IMR-90 (cell line): ENCODE data around the gene KCNH2. TPM values are rescaled to one million over a fixed set of nuclear protein-coding genes. Genes with fewer than 3 reads are reported as not detected.
A peak's percentile ranks its signal among the peaks of the same experiment; 100 is the strongest.

Experiments
- ATAC-seq: fragments of 200-7000 bp; cut with Tn5 transposase; 2 replicates; pipeline ENCODE4 v1.9.1; 2020; ENCODE audit warnings: low read depth, mild to moderate bottlenecking, moderate library complexity
- BruUV-seq: library from RNA; stranded (reverse); fragments of 400-500 nt; replicated peaks from 2 replicates; lab custom pipeline; 2021; lab: Mats Ljungman, UMichigan
- CTCF ChIA-PET: fragments of 300-600 bp; formaldehyde crosslinking; extraction: SDS; loops from one replicate; lab custom pipeline; 2021; ENCODE audit warnings: antibody characterized with exemption; lab: Yijun Ruan, JAX
- POLR2A ChIA-PET: fragments of 300-600 bp; sonication (Branson Sonifier 250); formaldehyde crosslinking; loops from one replicate; lab custom pipeline; 2022; ENCODE audit warnings: antibody characterized with exemption; ENCODE audit not compliant: unreplicated experiment; lab: Charles Lee
- DNase-seq: peaks from one replicate; pipeline ENCODE4 v3.0.0; 2013
- H2AFZ ChIP-seq: replicated peaks from 2 replicates; pipeline ENCODE3; 2013; ENCODE audit warnings: low read length, mild to moderate bottlenecking; ENCODE audit not compliant: poor library complexity
- H2AK5ac ChIP-seq: 2 replicates; pipeline ENCODE4 v1.6.1; 2013; ENCODE audit warnings: low read depth, low read length, inconsistent platforms
- H2AK9ac ChIP-seq: replicated peaks from 2 replicates; pipeline ENCODE3; 2013; ENCODE audit warnings: mild to moderate bottlenecking, low read depth, low read length, moderate library complexity; ENCODE audit not compliant: poor library complexity
- H2BK120ac ChIP-seq: 2 replicates; pipeline ENCODE4 v1.6.1; 2013; ENCODE audit warnings: low read depth, low read length, inconsistent platforms
- H2BK15ac ChIP-seq: 3 replicates; pipeline ENCODE4 v1.6.1; 2013; ENCODE audit warnings: low read depth, low read length, inconsistent platforms
- H2BK20ac ChIP-seq: 2 replicates; pipeline ENCODE4 v1.6.1; 2013; ENCODE audit warnings: low read depth, mild to moderate bottlenecking, inconsistent platforms, low read length, moderate library complexity
- H2BK5ac ChIP-seq: 2 replicates; pipeline ENCODE4 v1.6.1; 2013; ENCODE audit warnings: mild to moderate bottlenecking, low read depth, low read length, inconsistent platforms; ENCODE audit not compliant: poor library complexity, severe bottlenecking
- H3K14ac ChIP-seq: replicated peaks from 2 replicates; pipeline ENCODE4 v1.6.1; 2013; ENCODE audit warnings: low read depth, low read length, inconsistent platforms
- H3K18ac ChIP-seq: 2 replicates; pipeline ENCODE4 v1.6.1; 2013; ENCODE audit warnings: low read depth, low read length, control low read depth
- H3K23ac ChIP-seq: 2 replicates; pipeline ENCODE4 v1.6.1; 2013; ENCODE audit warnings: low read depth, low read length, inconsistent platforms
- H3K27ac ChIP-seq: 2 replicates; pipeline ENCODE4 v1.5.1; 2013; ENCODE audit warnings: mild to moderate bottlenecking, control low read depth, low read length; ENCODE audit not compliant: insufficient read depth
- H3K27me3 ChIP-seq: 2 replicates; pipeline ENCODE4 v1.6.1; 2013; ENCODE audit warnings: low read length; ENCODE audit not compliant: control insufficient read depth, insufficient read depth
- H3K36me3 ChIP-seq: 2 replicates; pipeline ENCODE4 v1.6.1; 2013; ENCODE audit warnings: low read length, mixed read lengths; ENCODE audit not compliant: control insufficient read depth, insufficient read depth
- H3K4ac ChIP-seq: 2 replicates; pipeline ENCODE4 v1.6.1; 2013; ENCODE audit warnings: low read depth, low read length, inconsistent platforms
- H3K4me1 ChIP-seq: 2 replicates; pipeline ENCODE4 v1.6.1; 2013; ENCODE audit warnings: low read length, mixed read lengths; ENCODE audit not compliant: control insufficient read depth, insufficient read depth
- H3K4me2 ChIP-seq: 2 replicates; pipeline ENCODE4 v1.6.1; 2013; ENCODE audit warnings: low read depth, mild to moderate bottlenecking, control low read depth, low read length, moderate library complexity
- H3K4me3 ChIP-seq: 2 replicates; pipeline ENCODE4 v1.5.1; 2013; ENCODE audit warnings: low read depth, mild to moderate bottlenecking, control low read depth, low read length, moderate library complexity; ENCODE audit not compliant: insufficient read depth
- H3K56ac ChIP-seq: 2 replicates; pipeline ENCODE4 v1.6.1; 2013; ENCODE audit warnings: low read length, inconsistent platforms; ENCODE audit not compliant: insufficient read depth; ENCODE audit errors: extremely low read depth
- H3K79me1 ChIP-seq, 2 experiments: 2 replicates each; pipeline ENCODE4 v1.6.1; 2013; ENCODE audit warnings: low read length in 2 of 2, inconsistent platforms in 1 of 2, low read depth in 1 of 2
- H3K9ac ChIP-seq: 2 replicates; pipeline ENCODE4 v1.6.1; 2013; ENCODE audit warnings: low read depth, low read length, control low read depth
- H3K9me1 ChIP-seq: 2 replicates; pipeline ENCODE4 v1.6.1; 2013; ENCODE audit warnings: low read length, inconsistent platforms; ENCODE audit not compliant: insufficient read depth
- H3K9me3 ChIP-seq: 2 replicates; pipeline ENCODE4 v1.6.1; 2013; ENCODE audit warnings: low read length; ENCODE audit not compliant: control insufficient read depth, insufficient read depth
- H4K20me1 ChIP-seq: 2 replicates; pipeline ENCODE4 v1.6.1; 2013; ENCODE audit warnings: low read length, inconsistent platforms; ENCODE audit not compliant: insufficient read depth
- H4K5ac ChIP-seq: 2 replicates; pipeline ENCODE4 v1.6.1; 2013; ENCODE audit warnings: mild to moderate bottlenecking, low read depth, low read length, control low read depth
- H4K8ac ChIP-seq, 2 experiments: 2 replicates each; pipeline ENCODE4 v1.6.1; 2013; ENCODE audit warnings: low read depth in 2 of 2, low read length in 2 of 2, control low read depth in 1 of 2, inconsistent platforms in 1 of 2
- H4K91ac ChIP-seq: 2 replicates; pipeline ENCODE4 v1.6.1; 2013; ENCODE audit warnings: low read depth, low read length, inconsistent platforms; ENCODE audit not compliant: insufficient read depth
- FOS ChIP-seq: fragments of 150-350 bp; IDR thresholded peaks from 2 replicates; pipeline ENCODE4 v1.6.1; 2016; ENCODE audit warnings: low read depth, low read length
- MAZ ChIP-seq: IDR thresholded peaks from 2 replicates; pipeline ENCODE4 v1.6.1; 2012; ENCODE audit warnings: low read depth, mild to moderate bottlenecking, low read length, improper control_type of control experiment, moderate library complexity, borderline replicate concordance
- NFE2L2 ChIP-seq: fragments of 150-350 bp; IDR thresholded peaks from 2 replicates; pipeline ENCODE4 v1.6.1; 2016; ENCODE audit warnings: low read depth, mild to moderate bottlenecking, low read length
- POLR2A ChIP-seq: IDR thresholded peaks from 2 replicates; pipeline ENCODE4 v1.6.1; 2012; ENCODE audit warnings: mild to moderate bottlenecking, low read depth, low read length
- RAD21 ChIP-seq: IDR thresholded peaks from 2 replicates; pipeline ENCODE4 v1.6.1; 2012; ENCODE audit warnings: low read length, improper control_type of control experiment
- RFX5 ChIP-seq: IDR thresholded peaks from 2 replicates; pipeline ENCODE4 v1.8.0; 2012; ENCODE audit warnings: low read depth, mild to moderate bottlenecking, low read length, moderate library complexity
- SMC3 ChIP-seq: fragments of 150-350 bp; IDR thresholded peaks from 2 replicates; pipeline ENCODE4 v1.6.1; 2016; ENCODE audit warnings: low read depth, mild to moderate bottlenecking, antibody characterized with exemption, low read length, moderate library complexity
- USF2 ChIP-seq: fragments of 150-350 bp; IDR thresholded peaks from 2 replicates; pipeline ENCODE4 v1.6.1; 2017; ENCODE audit warnings: mild to moderate bottlenecking, antibody characterized with exemption, low read length, low read depth
- WGBS, 2 experiments: methylation state at CpG; one replicate each; pipeline versions ENCODE4 v1.1.5 to v1.1.7; 2013; ENCODE audit warnings: missing lambda C conversion rate in 2 of 2; ENCODE audit not compliant: insufficient read length in 1 of 2; ENCODE audit errors: extremely low coverage in 2 of 2; 5-methylcytosine and 5-hydroxymethylcytosine counted together
- dilution Hi-C: fragments of 300-500 bp; cut with HindIII; formaldehyde crosslinking; loops from one replicate; pipeline ENCODE4 v1.14.3; 2018; ENCODE audit warnings: low sequenced_read_pairs; ENCODE audit not compliant: unreplicated experiment
- in situ Hi-C: fragments of 300-500 bp; cut with MboI; formaldehyde crosslinking; loops from 3 replicates; pipeline ENCODE4 v1.14.3; 2019; ENCODE audit warnings: low sequenced_read_pairs, inconsistent platforms, mixed read lengths
- intact Hi-C: fragments of 100-400 bp; cut with micrococcal nuclease; formaldehyde crosslinking; loops from 2 replicates; pipeline ENCODE4 v1.10.0; 2022
- polyA plus RNA-seq, 3 experiments: library from polyadenylated mRNA; depleted of rRNA; stranded (reverse); fragments of >200 nt; gene quantifications; 2 replicates each; pipeline ENCODE4 v1.2.3, GENCODE V29; 2012; ENCODE audit warnings: low replicate concordance in 1 of 3
- total RNA-seq: library from RNA; depleted of rRNA; stranded (reverse); fragments of >200 nt; gene quantifications from 2 replicates; pipeline ENCODE4 v1.2.3, GENCODE V29; 2012
- TF ChIP-seq, protein P1 (sequence below): fragments of 150-350 bp; IDR thresholded peaks from 2 replicates; pipeline ENCODE4 v1.6.1; 2016; ENCODE audit warnings: low read depth, mild to moderate bottlenecking, low read length, moderate library complexity, borderline replicate concordance
- TF ChIP-seq, protein P2 (sequence below): conservative IDR thresholded peaks from 2 replicates; pipeline ENCODE4 v1.5.1; 2012; ENCODE audit warnings: mild to moderate bottlenecking, low read depth, low read length, improper control_type of control experiment

The KCNH2 gene
- total and polyA plus RNA-seq, 2 of the 4 experiments (the other 2 are of a cell fraction): 0.90 to 2.1 TPM

DNA sequence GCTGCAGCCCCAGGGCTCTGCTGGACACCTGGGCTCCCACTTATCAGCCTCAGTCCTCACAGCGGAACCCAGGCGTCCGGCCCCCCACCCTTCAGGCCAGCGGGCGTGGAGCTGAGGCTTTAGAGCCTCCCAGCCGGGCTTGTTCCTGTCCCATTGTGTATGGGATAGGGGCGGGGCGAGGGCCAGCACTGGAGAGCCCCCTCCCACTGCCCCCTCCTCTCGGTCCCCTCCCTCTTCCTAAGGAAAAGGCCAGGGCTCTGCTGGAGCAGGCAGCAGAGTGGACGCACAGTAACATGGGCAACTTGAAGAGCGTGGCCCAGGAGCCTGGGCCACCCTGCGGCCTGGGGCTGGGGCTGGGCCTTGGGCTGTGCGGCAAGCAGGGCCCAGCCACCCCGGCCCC, 15.4 kb upstream of the KCNH2 start (continued):
- TF ChIP-seq, protein P1, sequence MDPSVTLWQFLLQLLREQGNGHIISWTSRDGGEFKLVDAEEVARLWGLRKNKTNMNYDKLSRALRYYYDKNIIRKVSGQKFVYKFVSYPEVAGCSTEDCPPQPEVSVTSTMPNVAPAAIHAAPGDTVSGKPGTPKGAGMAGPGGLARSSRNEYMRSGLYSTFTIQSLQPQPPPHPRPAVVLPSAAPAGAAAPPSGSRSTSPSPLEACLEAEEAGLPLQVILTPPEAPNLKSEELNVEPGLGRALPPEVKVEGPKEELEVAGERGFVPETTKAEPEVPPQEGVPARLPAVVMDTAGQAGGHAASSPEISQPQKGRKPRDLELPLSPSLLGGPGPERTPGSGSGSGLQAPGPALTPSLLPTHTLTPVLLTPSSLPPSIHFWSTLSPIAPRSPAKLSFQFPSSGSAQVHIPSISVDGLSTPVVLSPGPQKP: no peak
- no peak for TF ChIP-seq SMC3

DNA sequence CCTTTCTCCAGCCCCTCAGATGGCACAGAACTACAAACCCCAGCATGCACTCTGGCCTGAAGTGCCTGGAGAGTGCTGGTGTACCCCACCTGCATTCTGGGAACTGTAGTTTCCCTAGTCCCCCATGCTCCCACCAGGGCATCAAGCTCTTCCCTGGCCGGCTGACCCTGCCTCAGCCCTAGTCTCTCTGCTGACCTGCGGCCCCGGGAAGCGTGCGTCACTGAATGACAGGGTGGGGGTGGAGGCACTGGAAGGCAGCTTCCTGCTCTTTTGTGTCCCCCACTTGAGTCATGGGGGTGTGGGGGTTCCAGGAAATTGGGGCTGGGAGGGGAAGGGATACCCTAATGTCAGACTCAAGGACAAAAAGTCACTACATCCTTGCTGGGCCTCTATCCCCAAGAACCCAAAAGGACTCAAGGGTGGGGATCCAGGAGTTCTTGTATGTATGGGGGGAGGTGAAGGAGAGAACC, 14.7 kb upstream of the KCNH2 start:
- H3K23ac ChIP-seq: no peak overlapping the region
- ChIA-PET POLR2A (no interaction called here), CTCF (interaction anchor here (1.1 to 2.1 kb wide), 2 partner anchors 30 to 95 kb away, joined by 3 to 7 read pairs; no protein-coding TSS in a partner anchor)
- TF ChIP-seq RAD21 (no peak), FOS (no peak), USF2 (no peak), RFX5 (no peak), MAZ (no peak), NFE2L2 (no peak), POLR2A (no peak)
- TF ChIP-seq, protein P2, sequence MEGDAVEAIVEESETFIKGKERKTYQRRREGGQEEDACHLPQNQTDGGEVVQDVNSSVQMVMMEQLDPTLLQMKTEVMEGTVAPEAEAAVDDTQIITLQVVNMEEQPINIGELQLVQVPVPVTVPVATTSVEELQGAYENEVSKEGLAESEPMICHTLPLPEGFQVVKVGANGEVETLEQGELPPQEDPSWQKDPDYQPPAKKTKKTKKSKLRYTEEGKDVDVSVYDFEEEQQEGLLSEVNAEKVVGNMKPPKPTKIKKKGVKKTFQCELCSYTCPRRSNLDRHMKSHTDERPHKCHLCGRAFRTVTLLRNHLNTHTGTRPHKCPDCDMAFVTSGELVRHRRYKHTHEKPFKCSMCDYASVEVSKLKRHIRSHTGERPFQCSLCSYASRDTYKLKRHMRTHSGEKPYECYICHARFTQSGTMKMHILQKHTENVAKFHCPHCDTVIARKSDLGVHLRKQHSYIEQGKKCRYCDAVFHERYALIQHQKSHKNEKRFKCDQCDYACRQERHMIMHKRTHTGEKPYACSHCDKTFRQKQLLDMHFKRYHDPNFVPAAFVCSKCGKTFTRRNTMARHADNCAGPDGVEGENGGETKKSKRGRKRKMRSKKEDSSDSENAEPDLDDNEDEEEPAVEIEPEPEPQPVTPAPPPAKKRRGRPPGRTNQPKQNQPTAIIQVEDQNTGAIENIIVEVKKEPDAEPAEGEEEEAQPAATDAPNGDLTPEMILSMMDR: no peak
- TF ChIP-seq, protein P1: no peak
- no peak overlapping the region for H3K4me3 ChIP-seq
- H3K4me1 ChIP-seq: peaks cover 4% of the 10 kb centered on the region; the same call in 1 of the 2 replicates
- H3K9ac ChIP-seq: no peak overlapping the region
- H2BK5ac ChIP-seq: no peak overlapping the region
- no peak overlapping the region for H2AK5ac ChIP-seq
- H2BK20ac ChIP-seq: no peak overlapping the region
- peaks cover 5% of the 10 kb centered on the region; the same call in 1 of the 2 replicates for H3K27me3 ChIP-seq
- no peaks in the 10 kb centered on the region for H4K20me1 ChIP-seq
- no peak overlapping the region for H3K14ac ChIP-seq
- H3K27ac ChIP-seq: no peak overlapping the region
- H3K9me1 ChIP-seq: no peaks in the 10 kb centered on the region
- H2AK9ac ChIP-seq: no peak overlapping the region
- in situ Hi-C loops: loop anchor here (25.0 kb wide), 1 partner anchor 581 kb away; a partner anchor contains a TSS
- no peak overlapping the region for H3K56ac ChIP-seq
- BruUV-seq: no TSS peak
- H3K4ac ChIP-seq: no peak overlapping the region
- ATAC-seq (peak; percentile 63), DNase-seq (no peak)
- WGBS, 2 experiments: no CpG with 5 or more reads among the region's 5 CpGs
- H3K9me3 ChIP-seq: peaks cover 10% of the 10 kb centered on the region
- H4K8ac ChIP-seq: no peak overlapping the region
- H3K4me2 ChIP-seq: no peak overlapping the region
- dilution Hi-C loops: no loop called here
- H3K18ac ChIP-seq: no peak overlapping the region
- no peak overlapping the region for H2BK15ac ChIP-seq
- H4K91ac ChIP-seq: no peak overlapping the region
- H3K79me1 ChIP-seq: no peaks in the 10 kb centered on the region
- no peaks in the 10 kb centered on the region for H3K36me3 ChIP-seq
- H2BK120ac ChIP-seq: no peak overlapping the region
- no peak overlapping the region for H4K5ac ChIP-seq
- H2AFZ ChIP-seq: peak overlapping the region; percentile 33
- intact Hi-C loops: no loop called here
